ENCODE data around the gene RASA1. TPM values are rescaled to one million over a fixed set of nuclear protein-coding genes. Genes with fewer than 3 reads are reported as not detected.

The RASA1 gene
- total RNA-seq, 1 donor from 2014 or later: 36.6 TPM

DNA sequence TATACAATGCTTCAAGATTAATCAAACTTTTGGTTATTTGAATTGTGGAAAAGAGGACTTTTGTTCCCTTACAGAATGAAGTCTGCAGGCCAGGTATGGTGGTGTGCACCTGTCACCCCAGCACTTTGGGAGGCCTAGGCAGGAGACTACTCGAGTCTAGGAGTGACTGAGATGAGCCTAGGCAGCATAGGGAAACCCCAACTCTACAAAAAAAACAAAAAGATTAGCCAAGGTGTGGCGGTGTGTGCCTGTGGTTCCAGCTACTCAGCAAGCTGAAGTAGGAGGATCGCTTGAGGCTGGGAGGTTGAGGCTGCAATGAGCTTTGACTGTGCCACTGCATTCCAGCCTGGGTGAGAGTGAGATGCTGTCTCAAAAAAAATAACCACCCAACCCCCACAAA, 135.7 kb downstream of the RASA1 start:
- no peaks in the 10 kb centered on the region for H3K27me3 Mint-ChIP-seq (ENCODE audit: low read depth)
- peaks cover 45% of the 10 kb centered on the region for H3K36me3 Mint-ChIP-seq
- H3K4me1 Mint-ChIP-seq: no peaks in the 10 kb centered on the region
- no peak overlapping the region for H3K27ac Mint-ChIP-seq
- H3K9me3 Mint-ChIP-seq: peaks cover 4% of the 10 kb centered on the region
- TF ChIP-seq, protein P1, sequence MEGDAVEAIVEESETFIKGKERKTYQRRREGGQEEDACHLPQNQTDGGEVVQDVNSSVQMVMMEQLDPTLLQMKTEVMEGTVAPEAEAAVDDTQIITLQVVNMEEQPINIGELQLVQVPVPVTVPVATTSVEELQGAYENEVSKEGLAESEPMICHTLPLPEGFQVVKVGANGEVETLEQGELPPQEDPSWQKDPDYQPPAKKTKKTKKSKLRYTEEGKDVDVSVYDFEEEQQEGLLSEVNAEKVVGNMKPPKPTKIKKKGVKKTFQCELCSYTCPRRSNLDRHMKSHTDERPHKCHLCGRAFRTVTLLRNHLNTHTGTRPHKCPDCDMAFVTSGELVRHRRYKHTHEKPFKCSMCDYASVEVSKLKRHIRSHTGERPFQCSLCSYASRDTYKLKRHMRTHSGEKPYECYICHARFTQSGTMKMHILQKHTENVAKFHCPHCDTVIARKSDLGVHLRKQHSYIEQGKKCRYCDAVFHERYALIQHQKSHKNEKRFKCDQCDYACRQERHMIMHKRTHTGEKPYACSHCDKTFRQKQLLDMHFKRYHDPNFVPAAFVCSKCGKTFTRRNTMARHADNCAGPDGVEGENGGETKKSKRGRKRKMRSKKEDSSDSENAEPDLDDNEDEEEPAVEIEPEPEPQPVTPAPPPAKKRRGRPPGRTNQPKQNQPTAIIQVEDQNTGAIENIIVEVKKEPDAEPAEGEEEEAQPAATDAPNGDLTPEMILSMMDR (IDR thresholded peaks at IDR 0.05; ENCODE audit: unreplicated experiment): no peak
- no peak overlapping the region for H3K4me3 Mint-ChIP-seq
- no peak for DNase-seq (ENCODE audit: low spot score in 2 of 2, unreplicated experiment in 2 of 2)

DNA sequence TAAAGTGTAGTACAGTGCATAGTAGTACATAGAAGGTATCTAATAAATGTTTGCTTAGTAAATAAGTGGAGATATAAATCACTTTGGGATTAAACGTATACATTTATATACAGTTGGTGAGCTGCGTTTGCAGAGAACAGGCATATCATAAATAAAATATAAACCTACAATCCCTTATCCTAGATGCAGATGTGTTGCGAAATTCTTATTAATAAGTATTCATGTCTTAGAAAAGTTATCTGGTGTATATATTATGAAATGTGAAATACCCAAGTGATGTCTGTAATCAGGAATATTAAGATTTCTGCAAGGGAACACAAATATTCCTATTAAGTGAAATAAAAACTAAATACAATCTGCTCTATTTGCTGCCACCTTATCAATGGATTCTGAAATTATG, 136.2 kb downstream of the RASA1 start:
- no peaks in the 10 kb centered on the region for H3K27me3 Mint-ChIP-seq (ENCODE audit: low read depth)
- DNase-seq (ENCODE audit: low spot score in 2 of 2, unreplicated experiment in 2 of 2): no peak
- no peaks in the 10 kb centered on the region for H3K4me1 Mint-ChIP-seq
- H3K4me3 Mint-ChIP-seq: no peak overlapping the region
- H3K36me3 Mint-ChIP-seq: peaks cover 47% of the 10 kb centered on the region
- TF ChIP-seq, protein P1 (IDR thresholded peaks at IDR 0.05; ENCODE audit: unreplicated experiment): no peak
- no peak overlapping the region for H3K27ac Mint-ChIP-seq
- H3K9me3 Mint-ChIP-seq: peaks cover 4% of the 10 kb centered on the region

DNA sequence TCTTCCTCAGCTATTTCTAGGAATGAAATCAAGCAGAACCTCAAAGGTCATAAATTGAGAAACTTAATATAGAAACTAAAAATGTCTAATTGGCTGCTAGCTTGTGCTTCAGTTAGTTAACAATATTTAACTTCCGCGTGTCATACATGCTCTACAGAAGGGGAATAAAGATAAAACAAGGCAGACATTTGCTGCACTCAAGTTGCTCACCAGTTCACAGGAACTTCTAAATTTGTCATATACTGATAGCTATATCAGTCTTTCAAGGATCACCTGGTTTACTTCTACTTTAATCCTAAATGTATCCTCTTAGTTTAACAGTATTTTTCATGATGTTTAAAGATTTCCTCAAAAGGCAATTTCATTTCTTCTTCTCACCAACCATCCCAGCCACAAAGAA, 136.7 kb downstream of the RASA1 start:
- TF ChIP-seq, protein P1 (IDR thresholded peaks at IDR 0.05; ENCODE audit: unreplicated experiment): no peak
- Mint-ChIP-seq H3K27ac (no peak overlapping the region), H3K4me3 (no peak overlapping the region), H3K27me3 (ENCODE audit: low read depth) (no peaks in the 10 kb centered on the region), H3K36me3 (peaks cover 46% of the 10 kb centered on the region), H3K9me3 (peaks cover 4% of the 10 kb centered on the region), H3K4me1 (no peaks in the 10 kb centered on the region)
- no peak for DNase-seq (ENCODE audit: low spot score in 2 of 2, unreplicated experiment in 2 of 2)

DNA sequence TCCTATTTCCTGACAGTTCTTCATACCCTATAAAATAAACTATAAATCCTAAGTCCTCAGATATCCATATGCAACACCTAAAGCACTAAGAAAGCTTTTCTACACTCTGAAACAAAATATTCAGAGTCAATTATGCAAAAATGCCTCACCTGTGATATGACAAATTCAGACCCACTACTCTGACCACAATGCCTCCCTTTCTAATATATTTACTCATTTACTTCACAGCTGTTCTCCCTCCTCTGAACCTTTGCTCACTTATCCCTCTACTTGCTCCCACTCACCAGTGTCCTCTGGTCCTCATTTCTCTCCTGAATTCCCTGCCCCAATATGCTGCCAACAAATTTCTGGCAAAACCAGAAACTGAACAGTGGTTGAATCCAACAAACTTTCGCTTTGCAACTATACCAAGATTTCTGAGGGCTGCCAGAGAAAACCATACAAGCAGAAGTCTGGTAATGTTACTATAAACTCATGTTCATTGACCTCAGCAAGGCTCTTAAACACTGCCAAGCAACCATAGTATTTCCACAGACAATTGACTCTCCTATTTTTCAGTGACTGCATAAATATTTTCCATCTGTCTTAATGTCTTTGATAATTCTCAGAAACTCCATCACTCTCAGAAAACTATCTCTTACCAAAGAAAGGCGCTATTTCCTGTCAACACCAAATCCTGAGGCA, 137.9 kb downstream of the RASA1 start:
- Mint-ChIP-seq H3K9me3 (peaks cover 4% of the 10 kb centered on the region), H3K4me1 (peaks cover 2% of the 10 kb centered on the region), H3K4me3 (no peak overlapping the region), H3K27ac (no peak overlapping the region), H3K36me3 (peaks cover 39% of the 10 kb centered on the region), H3K27me3 (ENCODE audit: low read depth) (no peaks in the 10 kb centered on the region)
- DNase-seq (ENCODE audit: low spot score in 2 of 2, unreplicated experiment in 2 of 2): no peak
- TF ChIP-seq, protein P1 (IDR thresholded peaks at IDR 0.05; ENCODE audit: unreplicated experiment): no peak

DNA sequence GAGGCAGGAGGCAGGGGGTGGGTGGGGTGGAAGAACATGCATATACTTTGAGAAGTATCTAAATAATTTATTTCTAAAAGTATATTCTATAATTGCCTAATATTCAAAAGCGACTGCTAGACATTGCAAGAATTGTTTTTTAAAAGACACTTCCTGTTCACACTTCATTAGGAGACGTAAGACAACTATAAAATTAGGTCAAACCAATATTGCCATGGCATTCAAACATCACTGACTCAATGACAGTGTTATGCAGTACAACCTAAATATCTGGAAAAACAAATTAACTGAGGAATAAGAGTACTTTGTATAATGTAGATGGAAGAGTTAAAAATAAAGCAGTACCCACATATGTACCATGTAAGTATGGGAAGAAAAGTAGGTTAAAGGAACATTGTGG, 140.5 kb downstream of the RASA1 start:
- DNase-seq (ENCODE audit: low spot score in 2 of 2, unreplicated experiment in 2 of 2): no peak
- H3K27me3 Mint-ChIP-seq (ENCODE audit: low read depth): no peaks in the 10 kb centered on the region
- H3K4me1 Mint-ChIP-seq: peaks cover 16% of the 10 kb centered on the region
- H3K27ac Mint-ChIP-seq: no peak overlapping the region
- H3K4me3 Mint-ChIP-seq: no peak overlapping the region
- TF ChIP-seq, protein P1 (IDR thresholded peaks at IDR 0.05; ENCODE audit: unreplicated experiment): no peak
- no peaks in the 10 kb centered on the region for H3K9me3 Mint-ChIP-seq
- peaks cover 27% of the 10 kb centered on the region for H3K36me3 Mint-ChIP-seq
